ENCODE data around the gene PLEKHG7. TPM values are rescaled to one million over a fixed set of nuclear protein-coding genes. Genes with fewer than 3 reads are reported as not detected.
"Not testable (repeated sequence)": the region's sequence is repeated elsewhere in the genome, so short reads cannot be mapped to it uniquely, and the experiment has no call there.

Gene PLEKHG7
- total and polyA plus RNA-seq, 2 experiments from 2014 or later: not detected

- TF ChIP-seq, protein P1, sequence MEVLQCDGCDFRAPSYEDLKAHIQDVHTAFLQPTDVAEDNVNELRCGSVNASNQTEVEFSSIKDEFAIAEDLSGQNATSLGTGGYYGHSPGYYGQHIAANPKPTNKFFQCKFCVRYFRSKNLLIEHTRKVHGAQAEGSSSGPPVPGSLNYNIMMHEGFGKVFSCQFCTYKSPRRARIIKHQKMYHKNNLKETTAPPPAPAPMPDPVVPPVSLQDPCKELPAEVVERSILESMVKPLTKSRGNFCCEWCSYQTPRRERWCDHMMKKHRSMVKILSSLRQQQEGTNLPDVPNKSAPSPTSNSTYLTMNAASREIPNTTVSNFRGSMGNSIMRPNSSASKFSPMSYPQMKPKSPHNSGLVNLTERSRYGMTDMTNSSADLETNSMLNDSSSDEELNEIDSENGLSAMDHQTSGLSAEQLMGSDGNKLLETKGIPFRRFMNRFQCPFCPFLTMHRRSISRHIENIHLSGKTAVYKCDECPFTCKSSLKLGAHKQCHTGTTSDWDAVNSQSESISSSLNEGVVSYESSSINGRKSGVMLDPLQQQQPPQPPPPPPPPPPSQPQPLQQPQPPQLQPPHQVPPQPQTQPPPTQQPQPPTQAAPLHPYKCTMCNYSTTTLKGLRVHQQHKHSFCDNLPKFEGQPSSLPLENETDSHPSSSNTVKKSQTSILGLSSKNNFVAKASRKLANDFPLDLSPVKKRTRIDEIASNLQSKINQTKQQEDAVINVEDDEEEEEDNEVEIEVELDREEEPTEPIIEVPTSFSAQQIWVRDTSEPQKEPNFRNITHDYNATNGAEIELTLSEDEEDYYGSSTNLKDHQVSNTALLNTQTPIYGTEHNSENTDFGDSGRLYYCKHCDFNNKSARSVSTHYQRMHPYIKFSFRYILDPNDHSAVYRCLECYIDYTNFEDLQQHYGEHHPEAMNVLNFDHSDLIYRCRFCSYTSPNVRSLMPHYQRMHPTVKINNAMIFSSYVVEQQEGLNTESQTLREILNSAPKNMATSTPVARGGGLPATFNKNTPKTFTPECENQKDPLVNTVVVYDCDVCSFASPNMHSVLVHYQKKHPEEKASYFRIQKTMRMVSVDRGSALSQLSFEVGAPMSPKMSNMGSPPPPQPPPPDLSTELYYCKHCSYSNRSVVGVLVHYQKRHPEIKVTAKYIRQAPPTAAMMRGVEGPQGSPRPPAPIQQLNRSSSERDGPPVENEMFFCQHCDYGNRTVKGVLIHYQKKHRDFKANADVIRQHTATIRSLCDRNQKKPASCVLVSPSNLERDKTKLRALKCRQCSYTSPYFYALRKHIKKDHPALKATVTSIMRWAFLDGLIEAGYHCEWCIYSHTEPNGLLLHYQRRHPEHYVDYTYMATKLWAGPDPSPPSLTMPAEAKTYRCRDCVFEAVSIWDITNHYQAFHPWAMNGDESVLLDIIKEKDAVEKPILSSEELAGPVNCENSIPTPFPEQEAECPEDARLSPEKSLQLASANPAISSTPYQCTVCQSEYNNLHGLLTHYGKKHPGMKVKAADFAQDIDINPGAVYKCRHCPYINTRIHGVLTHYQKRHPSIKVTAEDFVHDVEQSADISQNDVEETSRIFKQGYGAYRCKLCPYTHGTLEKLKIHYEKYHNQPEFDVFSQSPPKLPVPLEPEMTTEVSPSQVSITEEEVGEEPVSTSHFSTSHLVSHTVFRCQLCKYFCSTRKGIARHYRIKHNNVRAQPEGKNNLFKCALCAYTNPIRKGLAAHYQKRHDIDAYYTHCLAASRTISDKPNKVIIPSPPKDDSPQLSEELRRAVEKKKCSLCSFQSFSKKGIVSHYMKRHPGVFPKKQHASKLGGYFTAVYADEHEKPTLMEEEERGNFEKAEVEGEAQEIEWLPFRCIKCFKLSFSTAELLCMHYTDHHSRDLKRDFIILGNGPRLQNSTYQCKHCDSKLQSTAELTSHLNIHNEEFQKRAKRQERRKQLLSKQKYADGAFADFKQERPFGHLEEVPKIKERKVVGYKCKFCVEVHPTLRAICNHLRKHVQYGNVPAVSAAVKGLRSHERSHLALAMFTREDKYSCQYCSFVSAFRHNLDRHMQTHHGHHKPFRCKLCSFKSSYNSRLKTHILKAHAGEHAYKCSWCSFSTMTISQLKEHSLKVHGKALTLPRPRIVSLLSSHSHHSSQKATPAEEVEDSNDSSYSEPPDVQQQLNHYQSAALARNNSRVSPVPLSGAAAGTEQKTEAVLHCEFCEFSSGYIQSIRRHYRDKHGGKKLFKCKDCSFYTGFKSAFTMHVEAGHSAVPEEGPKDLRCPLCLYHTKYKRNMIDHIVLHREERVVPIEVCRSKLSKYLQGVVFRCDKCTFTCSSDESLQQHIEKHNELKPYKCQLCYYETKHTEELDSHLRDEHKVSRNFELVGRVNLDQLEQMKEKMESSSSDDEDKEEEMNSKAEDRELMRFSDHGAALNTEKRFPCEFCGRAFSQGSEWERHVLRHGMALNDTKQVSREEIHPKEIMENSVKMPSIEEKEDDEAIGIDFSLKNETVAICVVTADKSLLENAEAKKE (CRISPR knock-in tag; IDR thresholded peaks at IDR 0.05): no peak
- TF ChIP-seq STAT1 (IDR thresholded peaks at IDR 0.05; ENCODE audit: unreplicated experiment): no peak
Measured at GRCh38 chr12:92668739-92669138, 34.0 kb upstream of the PLEKHG7 start (continued).

DNA sequence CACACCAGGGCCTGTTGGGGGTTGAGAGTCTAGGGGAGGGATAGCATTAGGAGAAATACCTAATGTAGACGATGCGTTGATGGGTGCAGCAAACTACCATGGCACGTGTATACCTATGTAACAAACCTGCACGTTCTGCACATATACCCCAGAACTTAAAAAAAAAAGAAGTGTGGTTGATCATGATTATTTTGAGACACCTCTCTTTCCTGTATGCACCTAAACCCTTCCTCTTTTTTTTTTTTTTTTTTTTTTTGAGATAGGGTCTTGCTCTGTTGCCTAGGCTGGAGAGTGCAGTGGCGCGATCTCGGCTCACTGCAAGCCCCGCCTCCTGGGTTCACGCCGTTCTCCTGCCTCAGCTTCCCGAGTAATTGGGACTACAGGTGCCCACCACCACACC lies 31.3 kb upstream of the PLEKHG7 start:
- not testable (repeated sequence) for H3K27me3 ChIP-seq (ENCODE audit: insufficient read depth); H2AFZ ChIP-seq; H3K36me3 ChIP-seq (ENCODE audit: insufficient read depth); H3F3A ChIP-seq (replicated peaks; ENCODE audit: low read depth); H3K4me1 Mint-ChIP-seq; H3K79me2 ChIP-seq (replicated peaks; ENCODE audit: insufficient read depth); H4K20me1 ChIP-seq (replicated peaks; ENCODE audit: insufficient read depth); H3K27me3 Mint-ChIP-seq (ENCODE audit: insufficient read depth, low read depth, poor library complexity); H3K27ac ChIP-seq (ENCODE audit: low read depth); H3K4me1 ChIP-seq (ENCODE audit: insufficient read depth); H3K4me2 ChIP-seq; H3K36me3 Mint-ChIP-seq (ENCODE audit: low read depth); ATAC-seq; H3K4me3 ChIP-seq; DNase-seq (ENCODE audit: low spot score); H3K27ac Mint-ChIP-seq; H3K9me3 Mint-ChIP-seq; H3K4me3 Mint-ChIP-seq
- peaks cover 11% of the 10 kb centered on the region for H3K9me2 ChIP-seq (ENCODE audit: insufficient read depth)

- H3K9me3 Mint-ChIP-seq: peaks cover 4% of the 10 kb centered on the region; the same call in 2 of the 3 replicates
- H3K4me1 Mint-ChIP-seq: no peaks in the 10 kb centered on the region
- no peak overlapping the region for H3K4me3 ChIP-seq
- no peaks in the 10 kb centered on the region for H3F3A ChIP-seq (replicated peaks; ENCODE audit: low read depth)
- H3K27ac Mint-ChIP-seq: no peak overlapping the region
- no peaks in the 10 kb centered on the region for H3K27me3 Mint-ChIP-seq (ENCODE audit: insufficient read depth, low read depth, poor library complexity)
- H3K9me2 ChIP-seq (ENCODE audit: insufficient read depth): peaks cover 11% of the 10 kb centered on the region
- no peak overlapping the region for H3K27ac ChIP-seq (ENCODE audit: low read depth)
- no peak overlapping the region for H3K4me2 ChIP-seq
- no peak overlapping the region for H2AFZ ChIP-seq
- no peak overlapping the region for H3K4me3 Mint-ChIP-seq
- ATAC-seq (no peak), DNase-seq (ENCODE audit: low spot score) (no peak)
- H3K4me1 ChIP-seq (ENCODE audit: insufficient read depth): no peaks in the 10 kb centered on the region
- H3K27me3 ChIP-seq (ENCODE audit: insufficient read depth): no peaks in the 10 kb centered on the region
- no peaks in the 10 kb centered on the region for H3K36me3 ChIP-seq (ENCODE audit: insufficient read depth)
- H4K20me1 ChIP-seq (replicated peaks; ENCODE audit: insufficient read depth): no peaks in the 10 kb centered on the region
- H3K36me3 Mint-ChIP-seq (ENCODE audit: low read depth): peaks cover 3% of the 10 kb centered on the region; the same call in 1 of the 3 replicates
- no peaks in the 10 kb centered on the region for H3K79me2 ChIP-seq (replicated peaks; ENCODE audit: insufficient read depth)
- no peak for TF ChIP-seq POLR2AphosphoS5 (IDR thresholded peaks at IDR 0.05; ENCODE audit: low read depth)
- no peak for TF ChIP-seq EZH2 (IDR thresholded peaks at IDR 0.05; ENCODE audit: low read depth, unreplicated experiment)
- TF ChIP-seq, protein P1 (CRISPR knock-in tag; IDR thresholded peaks at IDR 0.05): no peak
- TF ChIP-seq CREB1 (CRISPR knock-in tag; IDR thresholded peaks at IDR 0.05; ENCODE audit: low read depth): no peak
Measured at GRCh38 chr12:92673756-92674155, 29.0 kb upstream of the PLEKHG7 start.
